ENCODE results near the gene ZFP30. TPM values are rescaled to one million over a fixed set of nuclear protein-coding genes. Genes with fewer than 3 reads are reported as not detected.

The ZFP30 gene
- 10.1 and 10.8 TPM in 2 replicates for total RNA-seq (2021)
- long read RNA-seq, full-length matches to known transcripts, result 3 of 20 reads
- long read RNA-seq, partial matches to known transcripts, result 6 of 20 reads
- long read RNA-seq, other reads (novel, unspliced or antisense), result 11 of 20 reads

DNA sequence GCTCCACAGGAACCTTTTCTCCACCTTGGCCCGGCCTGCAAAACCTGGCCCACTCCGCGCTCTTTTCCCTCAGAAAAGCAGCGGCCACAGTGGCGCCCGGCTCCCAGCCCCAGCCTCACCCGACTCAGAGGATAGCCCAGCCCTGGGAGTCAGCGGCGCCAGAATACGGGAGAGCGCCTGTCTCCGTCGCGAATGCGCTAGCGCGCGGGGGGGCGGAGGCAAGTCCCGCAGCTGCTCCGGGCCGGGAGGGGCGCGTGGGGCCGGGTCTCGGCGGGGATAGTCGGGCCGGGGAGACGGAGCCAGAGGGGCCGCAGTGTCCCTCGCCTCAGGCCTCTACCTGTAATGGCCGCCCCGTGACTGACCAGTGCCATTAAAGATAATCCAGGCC lies at the start of gene ZFP30:
Gene ZFP30 (minus strand): TSS at position 165 of the 388 bp plus-strand sequence. CDS start 7,643 bp downstream, outside the sequence.
- no CpG with 5 or more reads among the region's 34 CpGs for WGBS (ENCODE audit: extremely low coverage, insufficient read length, low lambda C conversion rate)
- Histone ChIP-seq H3K79me1 (ENCODE audit: insufficient read depth, low read depth, low read length, poor library complexity, severe bottlenecking) (no peaks in the 10 kb centered on the region), H4K8ac (replicated peaks; ENCODE audit: insufficient read length, low read depth, low read length) (no peak within 1 kb of the TSS), H2BK20ac (ENCODE audit: low read depth, low read length, poor library complexity, severe bottlenecking) (no peak within 1 kb of the TSS), H2BK120ac (ENCODE audit: low read depth, low read length, poor library complexity, severe bottlenecking) (no peak within 1 kb of the TSS), H4K91ac (ENCODE audit: insufficient read length, low read depth, low read length) (no peak within 1 kb of the TSS), H4K20me1 (ENCODE audit: control insufficient read depth, insufficient read depth, insufficient read length) (no peaks in the 10 kb centered on the region), H3K9ac (ENCODE audit: extremely low read depth, insufficient read length, low read length) (peak within 1 kb of the TSS; percentile 34), H3K4me2 (ENCODE audit: insufficient read depth, insufficient read length, low read length) (peak within 1 kb of the TSS; percentile 93), H3K14ac (ENCODE audit: insufficient read depth, low read length) (peak within 1 kb of the TSS; percentile 82), H3K79me2 (ENCODE audit: insufficient read depth, low read length) (no peaks in the 10 kb centered on the region), H3K27ac (ENCODE audit: insufficient read length, low read depth, low read length) (no peak within 1 kb of the TSS), H3K18ac (ENCODE audit: insufficient read length, low read depth, low read length) (peak within 1 kb of the TSS; percentile 39), H2AFZ (ENCODE audit: low read length) (peak within 1 kb of the TSS; percentile 26), H3K4me1 (ENCODE audit: insufficient read depth, low read length) (no peaks in the 10 kb centered on the region), H2BK15ac (ENCODE audit: low read depth, low read length) (no peak within 1 kb of the TSS), H3K23ac (ENCODE audit: insufficient read length, low read depth, low read length) (no peak within 1 kb of the TSS), H3K9me3 (ENCODE audit: control insufficient read depth, low read depth, low read length) (peaks cover 2% of the 10 kb centered on the region), H3K23me2 (ENCODE audit: insufficient read length, low read depth, low read length, poor library complexity, severe bottlenecking) (peaks cover 14% of the 10 kb centered on the region), H3K56ac (ENCODE audit: insufficient read length, low read depth, low read length) (no peak within 1 kb of the TSS), H2BK5ac (ENCODE audit: insufficient read length, low read length) (no peak within 1 kb of the TSS), H3T11ph (ENCODE audit: low read length) (no peak within 1 kb of the TSS), H4K5ac (ENCODE audit: insufficient read length, low read depth, low read length) (no peak within 1 kb of the TSS), H3K4ac (ENCODE audit: low read depth, low read length) (no peak within 1 kb of the TSS), H2BK12ac (ENCODE audit: insufficient read length, low read depth, low read length) (no peak within 1 kb of the TSS), H3K27me3 (ENCODE audit: insufficient read depth, low read length) (no peaks in the 10 kb centered on the region), H2AK5ac (ENCODE audit: insufficient read length, low read length) (no peak within 1 kb of the TSS)
- peak within 1 kb of the TSS; percentile 90 to 97 (median 92); a peak in 6 of 7 replicates for H3K27ac Mint-ChIP-seq
- peaks cover 3 to 13% of the 10 kb centered on the region in 2 experiments for H3K9me3 Mint-ChIP-seq
- DNase-seq, result peak; percentile 76
- H3K36me3 Mint-ChIP-seq (ENCODE audit: insufficient read depth in 1 of 3, low read depth in 3 of 3), result peaks cover 0 to 9% (median 0%) of the 10 kb centered on the region in 3 experiments; a peak in 3 of 7 replicates
- H3K27me3 Mint-ChIP-seq (ENCODE audit: low read depth), result peaks cover 9% of the 10 kb centered on the region
- peak within 1 kb of the TSS; percentile 75 to 88 for H3K4me3 Mint-ChIP-seq
- TF ChIP-seq, protein P1, sequence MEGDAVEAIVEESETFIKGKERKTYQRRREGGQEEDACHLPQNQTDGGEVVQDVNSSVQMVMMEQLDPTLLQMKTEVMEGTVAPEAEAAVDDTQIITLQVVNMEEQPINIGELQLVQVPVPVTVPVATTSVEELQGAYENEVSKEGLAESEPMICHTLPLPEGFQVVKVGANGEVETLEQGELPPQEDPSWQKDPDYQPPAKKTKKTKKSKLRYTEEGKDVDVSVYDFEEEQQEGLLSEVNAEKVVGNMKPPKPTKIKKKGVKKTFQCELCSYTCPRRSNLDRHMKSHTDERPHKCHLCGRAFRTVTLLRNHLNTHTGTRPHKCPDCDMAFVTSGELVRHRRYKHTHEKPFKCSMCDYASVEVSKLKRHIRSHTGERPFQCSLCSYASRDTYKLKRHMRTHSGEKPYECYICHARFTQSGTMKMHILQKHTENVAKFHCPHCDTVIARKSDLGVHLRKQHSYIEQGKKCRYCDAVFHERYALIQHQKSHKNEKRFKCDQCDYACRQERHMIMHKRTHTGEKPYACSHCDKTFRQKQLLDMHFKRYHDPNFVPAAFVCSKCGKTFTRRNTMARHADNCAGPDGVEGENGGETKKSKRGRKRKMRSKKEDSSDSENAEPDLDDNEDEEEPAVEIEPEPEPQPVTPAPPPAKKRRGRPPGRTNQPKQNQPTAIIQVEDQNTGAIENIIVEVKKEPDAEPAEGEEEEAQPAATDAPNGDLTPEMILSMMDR (conservative IDR thresholded peaks at IDR 0.05), result no peak
- peaks cover 18 to 19% of the 10 kb centered on the region in 2 experiments for H3K4me1 Mint-ChIP-seq

All from H9 (cell line).